ENCODE results near the gene AKT1. TPM values are rescaled to one million over a fixed set of nuclear protein-coding genes. Genes with fewer than 3 reads are reported as not detected.

The AKT1 gene
- total and polyA plus RNA-seq, 7 donors: 86.2 to 180 (median 116) TPM

DNA sequence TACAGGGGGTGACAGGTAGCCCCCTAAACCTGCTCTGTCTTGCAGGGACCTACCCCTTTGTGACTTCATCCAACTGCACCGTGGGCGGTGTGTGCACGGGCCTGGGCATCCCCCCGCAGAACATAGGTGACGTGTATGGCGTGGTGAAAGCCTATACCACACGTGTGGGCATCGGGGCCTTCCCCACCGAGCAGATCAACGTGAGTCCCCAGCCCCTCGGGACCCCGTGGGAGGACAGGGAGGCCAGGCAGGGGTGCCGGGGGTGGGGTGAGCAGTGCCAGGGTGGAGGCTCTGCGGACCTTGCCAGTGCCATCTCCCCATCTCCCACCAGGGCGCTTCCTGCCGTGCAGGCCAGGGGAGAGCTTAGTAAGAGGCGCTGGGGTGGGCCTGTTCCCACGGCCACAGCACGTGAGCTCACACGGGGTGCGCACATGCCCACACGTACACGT is 53.7 kb downstream of the AKT1 start:
- intact Hi-C loops (cut with DNase I): no loop called here
- 90 to 94% methylated on average over 23 of the region's 23 CpGs for WGBS, 2 donors
- no peak overlapping the region for H3K27ac ChIP-seq
- no peaks in the 10 kb centered on the region for H3K9me3 ChIP-seq
- no peak for TF ChIP-seq POLR2A (IDR thresholded peaks at IDR 0.05)
- no peak for TF ChIP-seq EP300 (IDR thresholded peaks at IDR 0.05)
- TF ChIP-seq, protein P1, sequence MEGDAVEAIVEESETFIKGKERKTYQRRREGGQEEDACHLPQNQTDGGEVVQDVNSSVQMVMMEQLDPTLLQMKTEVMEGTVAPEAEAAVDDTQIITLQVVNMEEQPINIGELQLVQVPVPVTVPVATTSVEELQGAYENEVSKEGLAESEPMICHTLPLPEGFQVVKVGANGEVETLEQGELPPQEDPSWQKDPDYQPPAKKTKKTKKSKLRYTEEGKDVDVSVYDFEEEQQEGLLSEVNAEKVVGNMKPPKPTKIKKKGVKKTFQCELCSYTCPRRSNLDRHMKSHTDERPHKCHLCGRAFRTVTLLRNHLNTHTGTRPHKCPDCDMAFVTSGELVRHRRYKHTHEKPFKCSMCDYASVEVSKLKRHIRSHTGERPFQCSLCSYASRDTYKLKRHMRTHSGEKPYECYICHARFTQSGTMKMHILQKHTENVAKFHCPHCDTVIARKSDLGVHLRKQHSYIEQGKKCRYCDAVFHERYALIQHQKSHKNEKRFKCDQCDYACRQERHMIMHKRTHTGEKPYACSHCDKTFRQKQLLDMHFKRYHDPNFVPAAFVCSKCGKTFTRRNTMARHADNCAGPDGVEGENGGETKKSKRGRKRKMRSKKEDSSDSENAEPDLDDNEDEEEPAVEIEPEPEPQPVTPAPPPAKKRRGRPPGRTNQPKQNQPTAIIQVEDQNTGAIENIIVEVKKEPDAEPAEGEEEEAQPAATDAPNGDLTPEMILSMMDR (IDR thresholded peaks at IDR 0.05): no peak
- no peak for TF ChIP-seq POLR2AphosphoS5 (IDR thresholded peaks at IDR 0.05)
- peaks cover 0 to 14% (median 8%) of the 10 kb centered on the region in 4 donors for H3K4me1 ChIP-seq
- no peak for DNase-seq
- no peak overlapping the region for H3K4me3 ChIP-seq
- H3K36me3 ChIP-seq: no peaks in the 10 kb centered on the region
- H3K27me3 ChIP-seq: no peaks in the 10 kb centered on the region

DNA sequence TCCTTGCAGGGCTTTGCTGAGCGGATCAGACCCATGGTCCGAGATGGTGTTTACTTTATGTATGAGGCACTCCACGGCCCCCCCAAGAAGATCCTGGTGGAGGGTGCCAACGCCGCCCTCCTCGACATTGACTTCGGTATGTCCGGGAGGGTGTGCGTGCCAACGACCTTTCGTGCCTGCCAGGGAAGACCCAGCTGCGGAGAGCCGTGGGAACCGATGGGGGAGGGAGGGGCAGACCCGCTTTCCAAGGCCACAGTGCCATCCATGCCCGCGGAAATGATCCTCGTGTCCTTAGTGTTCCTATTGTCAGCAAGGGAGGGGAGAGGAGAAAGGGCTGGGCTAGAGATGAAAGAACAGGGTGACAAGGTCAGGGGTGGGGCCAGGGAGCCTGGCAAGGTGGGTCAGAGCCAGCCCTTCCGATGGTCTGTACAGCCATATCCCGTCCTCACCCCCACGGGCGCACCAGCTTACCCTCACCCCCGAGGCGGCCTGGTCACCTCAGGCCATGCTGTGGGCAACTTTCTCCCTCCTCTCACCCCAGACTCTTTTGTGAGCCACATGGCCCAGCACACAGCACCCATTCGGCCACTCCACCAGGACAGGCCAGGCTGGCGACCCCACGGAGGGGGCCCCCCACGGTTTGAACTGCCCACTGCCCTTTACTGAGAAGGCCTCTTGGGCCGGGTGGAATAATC is 54.3 kb downstream of the AKT1 start:
- peaks cover 0 to 14% (median 5%) of the 10 kb centered on the region in 4 donors for H3K4me1 ChIP-seq
- H3K27me3 ChIP-seq: no peaks in the 10 kb centered on the region
- DNase-seq: no peak
- intact Hi-C loops (cut with DNase I): no loop called here
- H3K4me3 ChIP-seq: no peak overlapping the region
- 86 to 92% methylated on average over 29 of the region's 29 CpGs for WGBS, 2 donors
- no peaks in the 10 kb centered on the region for H3K36me3 ChIP-seq
- TF ChIP-seq EP300 (IDR thresholded peaks at IDR 0.05) (no peak), POLR2AphosphoS5 (IDR thresholded peaks at IDR 0.05) (no peak), POLR2A (IDR thresholded peaks at IDR 0.05) (no peak)
- TF ChIP-seq, protein P1 (IDR thresholded peaks at IDR 0.05): no peak
- no peak overlapping the region for H3K27ac ChIP-seq
- no peaks in the 10 kb centered on the region for H3K9me3 ChIP-seq

GRCh38 chr14:104739546-104740516 is 55.7 kb downstream of the AKT1 start:
- Histone ChIP-seq H3K27ac (no peak overlapping the region), H3K36me3 (no peaks in the 10 kb centered on the region), H3K9me3 (no peaks in the 10 kb centered on the region), H3K4me1 (peaks cover 0 to 20% (median 12%) of the 10 kb centered on the region in 4 donors), H3K4me3 (no peak overlapping the region), H3K27me3 (no peaks in the 10 kb centered on the region)
- TF ChIP-seq POLR2AphosphoS5 (IDR thresholded peaks at IDR 0.05): no peak
- TF ChIP-seq EP300 (IDR thresholded peaks at IDR 0.05): no peak
- TF ChIP-seq, protein P1 (IDR thresholded peaks at IDR 0.05): no peak
- no peak for TF ChIP-seq POLR2A (IDR thresholded peaks at IDR 0.05)
- 71 to 83% methylated on average over 29 of the region's 29 CpGs for WGBS, 2 donors
- DNase-seq: no peak
- intact Hi-C loops (cut with DNase I): no loop called here

DNA sequence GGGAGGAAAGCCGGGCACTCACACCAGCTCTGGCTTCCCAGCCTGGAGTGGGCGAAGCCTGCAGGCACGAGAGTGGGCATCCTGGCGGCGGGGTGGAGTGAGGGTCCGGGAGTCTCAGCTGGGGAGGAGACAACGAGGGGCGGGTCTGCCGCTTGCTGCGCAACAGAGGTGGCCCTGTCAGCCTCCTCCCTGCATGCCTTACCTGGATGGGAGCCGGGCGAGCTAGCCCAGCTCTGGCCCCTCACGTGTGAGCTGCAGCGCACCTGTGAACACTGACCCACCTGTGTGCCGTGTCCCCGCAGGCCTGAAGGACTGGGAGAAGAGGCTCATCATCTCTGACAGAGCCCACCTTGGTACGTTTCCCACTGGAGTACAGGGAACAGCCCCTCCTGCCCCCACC is 56.5 kb downstream of the AKT1 start:
- TF ChIP-seq, protein P1 (IDR thresholded peaks at IDR 0.05): no peak
- TF ChIP-seq EP300 (IDR thresholded peaks at IDR 0.05) (no peak), POLR2AphosphoS5 (IDR thresholded peaks at IDR 0.05) (no peak), POLR2A (IDR thresholded peaks at IDR 0.05) (no peak)
- 95 to 96% methylated on average over 17 of the region's 17 CpGs for WGBS, 2 donors
- H3K36me3 ChIP-seq: no peaks in the 10 kb centered on the region
- intact Hi-C loops (cut with DNase I): no loop called here
- no peaks in the 10 kb centered on the region for H3K9me3 ChIP-seq
- peaks cover 0 to 20% (median 12%) of the 10 kb centered on the region in 4 donors for H3K4me1 ChIP-seq
- no peak overlapping the region for H3K27ac ChIP-seq
- DNase-seq: no peak
- no peak overlapping the region for H3K4me3 ChIP-seq
- no peaks in the 10 kb centered on the region for H3K27me3 ChIP-seq
